HG02938 (cell line): ENCODE results near the gene FAM78B.

ENCODE experiments used
- ATAC-seq: cut with Tn5 transposase; IDR thresholded peaks from one replicate; pipeline ENCODE4 v1.9.1; 2021; ENCODE audit warnings: mild to moderate bottlenecking, moderate library complexity; ENCODE audit not compliant: unreplicated experiment

FAM78B gene

DNA sequence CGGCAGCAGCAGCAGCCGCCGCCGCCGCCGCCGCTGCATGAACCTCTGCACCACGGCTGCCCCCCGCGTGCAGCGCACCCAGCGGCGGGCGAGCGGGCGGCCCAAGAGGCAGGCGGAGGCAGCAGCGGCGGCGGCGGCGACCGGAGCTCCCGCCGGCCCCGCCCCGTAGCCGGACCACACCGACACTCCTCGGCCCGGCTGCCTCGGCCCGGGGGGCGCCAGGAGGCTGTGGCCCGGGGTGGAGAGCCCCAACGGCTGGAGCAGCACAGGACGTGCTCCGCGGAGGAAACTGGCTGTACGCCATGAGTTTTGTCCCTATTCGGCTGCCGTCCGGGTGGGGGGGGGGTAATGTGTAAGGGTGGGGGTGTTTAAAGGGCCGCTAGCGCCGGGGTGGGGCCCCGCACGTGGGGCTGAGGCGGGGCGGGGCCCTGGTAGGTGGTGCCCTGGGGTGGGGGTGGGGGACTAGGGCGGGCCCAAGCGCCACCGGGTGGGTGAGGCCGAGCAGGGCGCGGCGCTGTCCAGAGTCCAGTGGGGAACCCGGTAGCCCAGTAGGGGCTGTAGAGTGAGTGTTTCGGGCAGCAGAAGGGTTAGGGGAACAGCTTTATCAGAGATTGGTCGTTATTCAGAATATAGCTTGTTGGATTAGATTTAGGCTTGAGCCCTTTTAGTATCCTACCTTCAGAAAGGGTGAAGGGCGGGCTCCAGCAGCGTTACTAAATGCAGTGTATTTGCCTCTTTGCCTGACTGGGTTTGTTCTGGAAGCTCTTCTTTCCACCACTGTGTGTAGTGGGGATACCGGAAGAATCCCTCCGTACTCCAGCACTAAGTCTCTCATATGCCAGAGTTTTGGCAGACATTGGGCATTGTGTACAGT, at the start of gene FAM78B:
FAM78B (minus strand) TSS at position 304 of the 874 bp plus-strand sequence. CDS start 753 bp downstream, outside the sequence.
- peak; percentile 28 for ATAC-seq

DNA sequence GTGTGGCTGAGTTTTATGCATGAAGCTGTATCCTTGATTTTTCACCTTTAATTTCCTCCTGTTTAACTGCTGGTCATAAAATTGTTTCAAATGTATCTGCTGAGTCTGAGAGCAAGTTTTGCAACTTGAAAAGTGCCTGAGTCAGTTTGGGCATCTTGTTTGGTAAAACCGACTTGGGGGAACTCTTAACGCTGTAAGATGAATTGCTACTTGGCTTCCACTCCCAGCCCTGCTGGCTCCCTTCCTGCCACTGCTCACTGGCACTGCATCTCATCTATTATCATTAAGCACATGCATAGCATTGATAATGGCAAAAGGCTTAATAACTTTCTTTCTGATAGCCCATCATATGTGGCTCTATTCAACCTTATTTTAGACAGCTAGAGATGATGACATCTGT, 35.7 kb upstream of the FAM78B start:
- no peak for ATAC-seq

GRCh38 chr1:166200743-166201142, 33.9 kb upstream of the FAM78B start:
- ATAC-seq: no peak

GRCh38 chr1:166197597-166197996, 30.8 kb upstream of the FAM78B start:
- ATAC-seq: no peak

GRCh38 chr1:166197141-166197540, 30.3 kb upstream of the FAM78B start:
- ATAC-seq: no peak

GRCh38 chr1:166193057-166193698, 26.4 kb upstream of the FAM78B start:
- no peak for ATAC-seq

DNA sequence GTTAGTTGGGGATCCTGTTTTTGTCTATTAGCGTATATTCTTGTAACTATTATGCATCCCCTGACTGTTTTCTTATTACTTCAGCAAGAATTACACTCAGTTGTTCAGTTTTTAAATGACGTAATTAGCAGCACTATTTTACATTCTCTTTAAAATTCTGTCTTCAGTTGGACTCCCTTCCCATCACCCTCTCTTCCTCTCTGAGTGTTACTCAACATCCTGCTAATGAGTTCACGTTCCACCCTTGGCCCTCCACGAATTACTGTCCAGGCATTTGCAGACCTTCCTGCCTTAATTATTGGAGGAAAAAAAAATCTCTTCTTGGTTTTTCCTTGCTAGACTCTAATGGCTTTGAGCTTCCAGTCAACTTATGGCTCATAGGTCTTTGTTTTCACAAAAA, 23.6 kb upstream of the FAM78B start:
- ATAC-seq: no peak

DNA sequence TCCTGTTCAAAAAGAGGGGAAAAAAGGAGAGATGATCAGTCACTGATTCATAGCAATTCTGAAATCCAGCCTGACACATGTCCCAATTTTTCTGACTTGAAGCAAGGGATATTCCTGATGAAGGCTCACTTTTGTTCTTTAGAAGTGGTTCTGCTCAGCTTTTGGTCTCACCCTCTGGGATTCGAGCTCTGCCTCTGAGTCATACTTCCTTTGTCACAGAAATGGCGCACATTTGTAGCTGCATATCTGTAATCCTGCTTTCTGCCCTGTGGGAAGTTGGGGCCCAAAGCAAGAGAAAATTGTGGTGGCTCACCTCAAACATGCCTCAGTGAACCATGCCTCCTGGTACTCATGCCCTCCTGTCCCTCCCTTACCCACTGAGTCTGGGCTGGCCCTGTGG, 22.3 kb upstream of the FAM78B start:
- no peak for ATAC-seq

- ATAC-seq: no peak
Measured at GRCh38 chr1:166185526-166185925, 18.7 kb upstream of the FAM78B start.

- no peak for ATAC-seq
Measured at GRCh38 chr1:166184897-166185296, 18.1 kb upstream of the FAM78B start.

GRCh38 chr1:166184012-166184411, 17.2 kb upstream of the FAM78B start:
- ATAC-seq: no peak

GRCh38 chr1:166182281-166182680, 15.5 kb upstream of the FAM78B start:
- ATAC-seq: peak; percentile 73

DNA sequence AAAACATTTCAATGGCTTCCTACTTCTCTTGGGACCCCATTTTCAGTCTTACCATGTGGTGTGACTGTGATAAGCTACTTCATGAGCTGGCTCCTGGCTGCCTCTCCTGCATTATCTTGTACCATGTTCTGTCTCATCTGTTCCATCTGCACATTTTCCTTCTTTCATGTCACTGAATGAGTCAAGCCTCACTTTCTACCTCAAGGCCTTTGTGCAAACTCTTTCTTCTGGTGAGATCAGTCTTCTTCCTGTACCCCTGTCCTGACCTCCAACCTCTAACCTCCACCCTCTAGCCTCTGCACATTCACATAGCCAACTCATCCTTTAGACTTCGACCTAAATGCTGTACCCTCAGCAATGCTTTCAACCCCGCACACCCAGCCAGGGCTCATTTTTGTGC, 9.6 kb upstream of the FAM78B start:
- ATAC-seq: no peak

- no peak for ATAC-seq
Measured at GRCh38 chr1:166175032-166175431, 8.2 kb upstream of the FAM78B start.

DNA sequence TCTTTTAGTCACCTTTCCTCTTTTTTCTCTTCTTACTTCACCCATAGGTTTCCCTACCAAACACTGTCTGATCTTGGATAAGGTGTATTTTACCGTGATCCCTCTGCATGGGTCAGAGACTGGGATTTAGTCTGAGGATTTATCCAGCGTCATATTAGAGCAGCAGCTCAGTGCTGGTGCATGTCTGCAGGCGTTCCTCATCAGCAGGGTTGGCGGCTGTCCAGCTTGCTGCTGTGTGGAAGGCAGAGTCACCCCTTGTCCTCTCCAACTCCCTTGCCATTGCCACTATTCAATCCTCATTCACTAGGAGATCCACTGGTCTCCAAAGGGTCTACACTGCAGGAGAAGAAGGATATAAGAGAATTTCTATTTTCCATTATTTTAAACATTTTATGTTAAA, 7.3 kb upstream of the FAM78B start:
- ATAC-seq: no peak

DNA sequence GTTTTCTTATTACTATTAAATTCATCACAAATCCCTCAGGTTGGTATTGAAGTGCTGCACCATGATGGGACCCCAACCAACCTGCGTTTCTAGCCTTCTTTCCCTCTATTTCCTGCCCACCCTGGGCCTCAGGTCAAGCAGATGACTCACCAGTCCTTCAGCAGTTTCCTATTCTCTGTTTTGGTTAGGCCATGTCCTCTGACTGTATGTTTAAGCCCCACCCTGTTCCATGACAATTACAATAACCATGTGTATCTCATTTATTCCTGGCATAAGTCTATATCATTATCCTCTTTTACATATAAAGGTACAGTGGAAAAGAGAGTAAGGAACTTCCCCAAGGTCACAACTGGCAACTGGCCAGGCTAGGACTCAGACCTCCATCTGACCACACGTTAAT, 5.3 kb upstream of the FAM78B start:
- ATAC-seq: no peak

GRCh38 chr1:166170726-166171125, 3.9 kb upstream of the FAM78B start:
- ATAC-seq: no peak

GRCh38 chr1:166170075-166170474, 3.3 kb upstream of the FAM78B start:
- peak; percentile 48 for ATAC-seq

- no peak for ATAC-seq
Measured at GRCh38 chr1:166169182-166169581, 2.4 kb upstream of the FAM78B start.

- ATAC-seq: no peak
Measured at GRCh38 chr1:166167572-166167925, 748 bp upstream of the FAM78B start.

- no peak for ATAC-seq
Measured at GRCh38 chr1:166166329-166166697, 488 bp downstream of the FAM78B start.

GRCh38 chr1:166165661-166166328, 1.0 kb downstream of the FAM78B start:
- ATAC-seq: no peak
